Liver (tissue), 3 donors: ENCODE measurements around the gene USP2.

ENCODE experiments used
- ATF3 ChIP-seq: IDR thresholded peaks from 2 replicates; pipeline ENCODE4 v1.6.1; 2016; ENCODE audit warnings: antibody characterized with exemption
- CTCF ChIP-seq: fragments of 150-350 bp; IDR thresholded peaks from 2 replicates; pipeline ENCODE4 v1.5.1; 2017; ENCODE audit warnings: improper control_type of control experiment, low read depth, low read length; ENCODE audit not compliant: missing input control
- EGR1 ChIP-seq, 2 donors: IDR thresholded peaks; 2 replicates each; pipeline ENCODE4 v1.6.1; 2016 to 2018; ENCODE audit warnings: antibody characterized with exemption in 2 of 2, low read depth in 2 of 2
- FOXA1 ChIP-seq: IDR thresholded peaks from 2 replicates; pipeline ENCODE4 v1.6.1; 2016; ENCODE audit warnings: antibody characterized with exemption
- RAD21 ChIP-seq, 2 donors: IDR thresholded peaks; 2 replicates each; pipeline ENCODE4 v1.6.1; 2016; ENCODE audit warnings: antibody characterized with exemption in 2 of 2, mild to moderate bottlenecking in 2 of 2
- RXRA ChIP-seq, 2 donors: IDR thresholded peaks; 2 replicates each; pipeline ENCODE4 v1.6.1; 2017 to 2018; ENCODE audit warnings: antibody characterized with exemption in 2 of 2, mild to moderate bottlenecking in 1 of 2
- TAF1 ChIP-seq: conservative IDR thresholded peaks from 2 replicates; pipeline ENCODE4 v1.6.1; 2016; ENCODE audit warnings: antibody characterized with exemption, mild to moderate bottlenecking
- TF ChIP-seq, protein P1 (sequence below): IDR thresholded peaks from 2 replicates; pipeline ENCODE4 v1.6.1; 2016; ENCODE audit warnings: antibody characterized with exemption, mild to moderate bottlenecking
- TF ChIP-seq, protein P2 (sequence below): IDR thresholded peaks from 2 replicates; pipeline ENCODE4 v1.6.1; 2016; ENCODE audit warnings: antibody characterized with exemption
- donor health status: healthy.
- donor health status: healthy.

DNA sequence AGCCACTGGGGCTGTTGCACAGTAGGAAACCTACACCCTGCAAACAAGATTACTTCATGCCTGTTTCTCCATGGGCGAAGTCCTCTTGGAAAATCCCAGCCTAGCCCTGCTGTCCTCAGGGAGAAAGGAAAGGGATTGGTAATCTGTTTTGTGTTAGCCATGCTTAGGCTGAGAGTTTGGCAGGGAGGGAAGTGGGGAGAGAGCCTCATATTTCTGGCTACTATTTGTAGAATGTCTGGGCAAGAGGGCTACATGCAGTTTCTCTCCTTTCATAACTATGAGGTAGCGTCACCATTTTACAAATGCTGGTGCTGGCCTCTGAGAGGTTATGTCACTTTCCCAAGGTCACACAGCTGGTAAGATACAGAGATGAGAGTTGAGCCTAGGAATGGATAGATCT lies 34.2 kb downstream of the USP2 start:
- no peak for TF ChIP-seq CTCF
- TF ChIP-seq, protein P1, sequence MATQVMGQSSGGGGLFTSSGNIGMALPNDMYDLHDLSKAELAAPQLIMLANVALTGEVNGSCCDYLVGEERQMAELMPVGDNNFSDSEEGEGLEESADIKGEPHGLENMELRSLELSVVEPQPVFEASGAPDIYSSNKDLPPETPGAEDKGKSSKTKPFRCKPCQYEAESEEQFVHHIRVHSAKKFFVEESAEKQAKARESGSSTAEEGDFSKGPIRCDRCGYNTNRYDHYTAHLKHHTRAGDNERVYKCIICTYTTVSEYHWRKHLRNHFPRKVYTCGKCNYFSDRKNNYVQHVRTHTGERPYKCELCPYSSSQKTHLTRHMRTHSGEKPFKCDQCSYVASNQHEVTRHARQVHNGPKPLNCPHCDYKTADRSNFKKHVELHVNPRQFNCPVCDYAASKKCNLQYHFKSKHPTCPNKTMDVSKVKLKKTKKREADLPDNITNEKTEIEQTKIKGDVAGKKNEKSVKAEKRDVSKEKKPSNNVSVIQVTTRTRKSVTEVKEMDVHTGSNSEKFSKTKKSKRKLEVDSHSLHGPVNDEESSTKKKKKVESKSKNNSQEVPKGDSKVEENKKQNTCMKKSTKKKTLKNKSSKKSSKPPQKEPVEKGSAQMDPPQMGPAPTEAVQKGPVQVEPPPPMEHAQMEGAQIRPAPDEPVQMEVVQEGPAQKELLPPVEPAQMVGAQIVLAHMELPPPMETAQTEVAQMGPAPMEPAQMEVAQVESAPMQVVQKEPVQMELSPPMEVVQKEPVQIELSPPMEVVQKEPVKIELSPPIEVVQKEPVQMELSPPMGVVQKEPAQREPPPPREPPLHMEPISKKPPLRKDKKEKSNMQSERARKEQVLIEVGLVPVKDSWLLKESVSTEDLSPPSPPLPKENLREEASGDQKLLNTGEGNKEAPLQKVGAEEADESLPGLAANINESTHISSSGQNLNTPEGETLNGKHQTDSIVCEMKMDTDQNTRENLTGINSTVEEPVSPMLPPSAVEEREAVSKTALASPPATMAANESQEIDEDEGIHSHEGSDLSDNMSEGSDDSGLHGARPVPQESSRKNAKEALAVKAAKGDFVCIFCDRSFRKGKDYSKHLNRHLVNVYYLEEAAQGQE = no peak
- no peak for TF ChIP-seq TAF1
- TF ChIP-seq EGR1 (IDR thresholded peaks at IDR 0.05; ENCODE audit: low read depth in 2 of 2) = no peak
- TF ChIP-seq, protein P2, sequence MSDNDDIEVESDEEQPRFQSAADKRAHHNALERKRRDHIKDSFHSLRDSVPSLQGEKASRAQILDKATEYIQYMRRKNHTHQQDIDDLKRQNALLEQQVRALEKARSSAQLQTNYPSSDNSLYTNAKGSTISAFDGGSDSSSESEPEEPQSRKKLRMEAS = no peak
- no peak for TF ChIP-seq ATF3
- TF ChIP-seq RXRA (IDR thresholded peaks at IDR 0.05) = no peak
- TF ChIP-seq RAD21 (IDR thresholded peaks at IDR 0.05) = no peak
- TF ChIP-seq FOXA1 = no peak
